ENCODE results near the gene WNT10A.

The WNT10A gene

DNA sequence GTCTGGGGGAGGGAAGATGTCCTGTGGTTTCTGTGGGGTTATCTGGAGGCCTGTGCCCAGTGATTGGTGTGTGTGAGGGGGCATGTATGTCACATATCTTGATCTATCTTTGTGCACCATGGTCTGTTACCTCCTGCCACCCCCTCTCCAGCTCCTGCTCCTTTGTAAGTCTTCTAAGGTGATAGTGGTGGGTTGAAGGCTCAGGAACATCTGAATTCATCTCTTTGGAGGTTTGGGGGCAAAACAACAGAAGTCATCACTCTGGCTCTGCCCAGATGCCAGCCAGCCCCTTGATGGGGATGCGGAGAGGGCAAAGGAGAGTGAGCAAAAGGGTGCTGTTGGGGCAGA is 23.8 kb upstream of the WNT10A start:
- no peak for DNase-seq (ENCODE audit: low read depth)

GRCh38 chr2:218857371-218858137 is 23.1 kb upstream of the WNT10A start:
- no peak for DNase-seq (ENCODE audit: low read depth)
- H3K4me3 ChIP-seq (ENCODE audit: low read depth, low read length), result no peak overlapping the region

More for the DNA sequence above, 23.8 kb upstream of the WNT10A start:
- H3K4me3 ChIP-seq (ENCODE audit: low read depth, low read length), result no peak overlapping the region

GRCh38 chr2:218858138-218858445 is 22.6 kb upstream of the WNT10A start:
- no peak for DNase-seq (ENCODE audit: low read depth)
- no peak overlapping the region for H3K4me3 ChIP-seq (ENCODE audit: low read depth, low read length)

- no peak for DNase-seq (ENCODE audit: low read depth)
- peak overlapping the region; percentile 17 for H3K4me3 ChIP-seq (ENCODE audit: low read depth, low read length)
Observed at GRCh38 chr2:218858671-218859555, 21.7 kb upstream of the WNT10A start.

- H3K4me3 ChIP-seq (ENCODE audit: low read depth, low read length), result peak within 1 kb of the TSS; percentile 23
- no peak for DNase-seq (ENCODE audit: low read depth)
Observed at GRCh38 chr2:218859556-218859987, 21.1 kb upstream of the WNT10A start, which contains the start of gene WNT6. WNT6 (plus strand) TSS chr2:218859805; CDS start chr2:218860038, 233 bp downstream.

DNA sequence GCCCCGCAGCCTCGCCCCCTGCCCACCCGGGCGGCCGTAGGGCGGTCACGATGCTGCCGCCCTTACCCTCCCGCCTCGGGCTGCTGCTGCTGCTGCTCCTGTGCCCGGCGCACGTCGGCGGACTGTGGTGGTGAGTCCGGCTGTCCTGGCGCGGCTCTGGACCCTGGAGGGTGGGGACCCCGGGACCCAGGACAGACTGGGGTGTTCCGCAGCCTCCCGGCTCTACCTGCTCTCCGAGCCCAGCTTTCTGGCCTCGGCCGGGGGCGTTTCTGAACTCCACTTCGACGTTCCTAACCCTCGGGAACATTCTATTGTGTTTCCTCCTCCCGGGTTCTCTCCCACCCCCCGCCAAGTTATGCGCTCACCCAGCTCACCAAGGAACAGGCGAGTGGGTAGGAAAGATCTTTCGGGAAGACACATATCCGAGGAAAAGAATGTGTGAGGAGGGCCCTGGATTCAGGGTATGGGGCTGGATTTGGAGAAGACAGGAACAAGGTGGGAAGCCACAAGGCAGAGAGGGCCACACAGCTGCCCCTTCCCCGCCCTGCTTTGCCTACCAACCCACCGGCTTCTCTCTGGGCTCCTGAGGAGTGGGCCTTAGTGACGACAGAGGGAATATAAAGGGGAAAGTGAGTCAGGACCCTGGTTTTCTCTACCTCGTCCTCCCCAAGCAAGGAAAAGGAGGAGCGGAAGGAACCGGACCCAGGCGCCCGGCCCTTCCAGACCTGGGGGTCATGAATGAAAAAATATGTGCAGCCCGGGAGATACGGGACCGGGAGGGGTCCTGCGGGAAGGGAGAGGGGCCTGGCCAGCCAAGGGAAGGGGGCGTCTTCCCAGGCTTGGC is 20.4 kb upstream of the WNT10A start:
- DNase-seq (ENCODE audit: low read depth), result no peak
- H3K4me3 ChIP-seq (ENCODE audit: low read depth, low read length), result peak overlapping the region; percentile 23

DNA sequence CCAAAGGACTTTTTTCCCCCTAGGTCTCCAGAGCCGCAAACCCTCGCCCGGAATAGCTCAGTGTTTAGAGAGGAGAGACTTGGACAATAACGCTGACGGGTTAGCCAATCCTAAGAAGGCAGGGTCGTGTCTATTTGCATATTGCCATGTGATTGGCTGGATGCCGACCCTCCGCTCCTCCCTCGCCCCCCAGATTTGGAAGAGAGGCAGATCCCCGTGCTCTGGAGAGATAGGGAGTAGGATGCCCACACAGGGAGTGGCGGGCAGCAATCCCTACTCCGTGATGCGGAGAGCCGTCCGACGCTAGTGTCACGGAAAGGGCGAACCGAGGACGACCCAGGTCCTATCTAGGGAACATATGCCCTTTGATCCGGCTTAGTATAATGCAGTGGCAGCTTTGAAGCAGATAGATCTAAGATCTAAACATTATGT is 19.7 kb upstream of the WNT10A start:
- no peak for DNase-seq (ENCODE audit: low read depth)
- H3K4me3 ChIP-seq (ENCODE audit: low read depth, low read length), result no peak overlapping the region

- no peak overlapping the region for H3K4me3 ChIP-seq (ENCODE audit: low read depth, low read length)
- no peak for DNase-seq (ENCODE audit: low read depth)
Observed at GRCh38 chr2:218861645-218862318, 18.9 kb upstream of the WNT10A start.

GRCh38 chr2:218863021-218863520 is 17.6 kb upstream of the WNT10A start:
- no peak overlapping the region for H3K4me3 ChIP-seq (ENCODE audit: low read depth, low read length)
- no peak for DNase-seq (ENCODE audit: low read depth)

DNA sequence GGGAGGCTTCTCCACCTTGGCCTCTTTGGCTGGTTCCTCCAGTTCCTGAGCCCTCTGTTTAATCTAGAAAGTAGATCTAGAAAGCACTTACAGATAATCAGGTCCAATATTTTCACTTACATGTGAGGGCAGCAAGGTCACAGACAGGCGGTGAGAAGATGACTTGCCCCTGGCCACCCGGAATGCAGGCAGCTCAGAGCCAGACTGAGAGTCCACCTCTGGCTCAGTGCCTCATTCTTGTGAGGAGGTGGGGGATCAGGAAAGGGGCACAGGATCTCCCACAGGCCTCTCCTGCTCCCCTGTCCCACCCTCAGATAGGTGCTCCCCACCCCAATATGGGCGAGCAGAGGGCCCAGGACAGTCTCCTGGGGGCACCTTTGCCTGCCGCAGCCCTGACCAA is 15.3 kb upstream of the WNT10A start:
- no peak overlapping the region for H3K4me3 ChIP-seq (ENCODE audit: low read depth, low read length)
- DNase-seq (ENCODE audit: low read depth), result no peak

GRCh38 chr2:218865999-218866398 is 14.7 kb upstream of the WNT10A start:
- no peak for DNase-seq (ENCODE audit: low read depth)
- H3K4me3 ChIP-seq (ENCODE audit: low read depth, low read length), result no peak overlapping the region

GRCh38 chr2:218867900-218868299 is 12.8 kb upstream of the WNT10A start:
- no peak overlapping the region for H3K4me3 ChIP-seq (ENCODE audit: low read depth, low read length)
- DNase-seq (ENCODE audit: low read depth), result no peak

DNA sequence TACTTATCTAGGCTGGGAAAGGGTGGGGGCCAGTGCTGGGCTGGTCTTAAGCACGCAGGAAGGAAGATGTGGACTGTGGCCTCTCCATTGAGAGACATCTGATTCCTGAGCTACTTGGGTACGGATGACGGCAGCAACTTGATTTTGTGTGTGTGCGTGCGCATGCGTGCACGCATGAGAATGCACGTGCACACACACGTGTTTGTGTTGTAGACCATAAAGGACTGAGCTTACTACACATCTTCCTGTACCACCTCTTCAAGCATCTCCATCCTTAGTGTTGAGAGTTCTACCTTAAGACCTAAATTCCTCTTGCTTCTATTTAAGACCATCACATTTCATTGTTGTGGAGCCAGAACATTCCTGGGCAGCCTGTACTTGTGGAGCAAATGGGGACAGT is 11.6 kb upstream of the WNT10A start:
- no peak overlapping the region for H3K4me3 ChIP-seq (ENCODE audit: low read depth, low read length)
- DNase-seq (ENCODE audit: low read depth), result no peak

DNA sequence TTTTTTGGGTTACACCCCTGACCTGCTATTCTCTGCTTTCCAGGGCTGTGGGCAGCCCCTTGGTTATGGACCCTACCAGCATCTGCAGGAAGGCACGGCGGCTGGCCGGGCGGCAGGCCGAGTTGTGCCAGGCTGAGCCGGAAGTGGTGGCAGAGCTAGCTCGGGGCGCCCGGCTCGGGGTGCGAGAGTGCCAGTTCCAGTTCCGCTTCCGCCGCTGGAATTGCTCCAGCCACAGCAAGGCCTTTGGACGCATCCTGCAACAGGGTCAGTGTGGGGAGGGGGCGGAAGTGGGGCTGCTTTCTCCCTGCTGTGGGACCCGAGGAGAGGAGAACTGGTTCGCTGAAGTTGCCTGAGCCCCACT is 9.7 kb upstream of the WNT10A start:
- H3K4me3 ChIP-seq (ENCODE audit: low read depth, low read length), result no peak overlapping the region
- DNase-seq (ENCODE audit: low read depth), result no peak

- H3K4me3 ChIP-seq (ENCODE audit: low read depth, low read length), result no peak overlapping the region
Observed at GRCh38 chr2:218871345-218872302, 9.0 kb upstream of the WNT10A start.

GRCh38 chr2:218872645-218873358 is 7.8 kb upstream of the WNT10A start:
- H3K4me3 ChIP-seq (ENCODE audit: low read depth, low read length), result no peak overlapping the region

More at GRCh38 chr2:218871345-218872302, 9.0 kb upstream of the WNT10A start:
- DNase-seq (ENCODE audit: low read depth), result no peak

DNA sequence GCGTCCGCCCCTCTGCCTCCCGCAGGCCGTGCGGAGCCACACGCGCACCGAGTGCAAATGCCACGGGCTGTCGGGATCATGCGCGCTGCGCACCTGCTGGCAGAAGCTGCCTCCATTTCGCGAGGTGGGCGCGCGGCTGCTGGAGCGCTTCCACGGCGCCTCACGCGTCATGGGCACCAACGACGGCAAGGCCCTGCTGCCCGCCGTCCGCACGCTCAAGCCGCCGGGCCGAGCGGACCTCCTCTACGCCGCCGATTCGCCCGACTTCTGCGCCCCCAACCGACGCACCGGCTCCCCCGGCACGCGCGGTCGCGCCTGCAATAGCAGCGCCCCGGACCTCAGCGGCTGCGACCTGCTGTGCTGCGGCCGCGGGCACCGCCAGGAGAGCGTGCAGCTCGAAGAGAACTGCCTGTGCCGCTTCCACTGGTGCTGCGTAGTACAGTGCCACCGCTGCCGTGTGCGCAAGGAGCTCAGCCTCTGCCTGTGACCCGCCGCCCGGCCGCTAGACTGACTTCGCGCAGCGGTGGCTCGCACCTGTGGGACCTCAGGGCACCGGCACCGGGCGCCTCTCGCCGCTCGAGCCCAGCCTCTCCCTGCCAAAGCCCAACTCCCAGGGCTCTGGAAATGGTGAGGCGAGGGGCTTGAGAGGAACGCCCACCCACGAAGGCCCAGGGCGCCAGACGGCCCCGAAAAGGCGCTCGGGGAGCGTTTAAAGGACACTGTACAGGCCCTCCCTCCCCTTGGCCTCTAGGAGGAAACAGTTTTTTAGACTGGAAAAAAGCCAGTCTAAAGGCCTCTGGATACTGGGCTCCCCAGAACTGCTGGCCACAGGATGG is 7.1 kb upstream of the WNT10A start:
- DNase-seq (ENCODE audit: low read depth), result no peak
- no peak overlapping the region for H3K4me3 ChIP-seq (ENCODE audit: low read depth, low read length)

More at GRCh38 chr2:218872645-218873358, 7.8 kb upstream of the WNT10A start:
- no peak for DNase-seq (ENCODE audit: low read depth)

Measured in skeletal muscle cell (primary cell).